A549 (cell line): ENCODE results near the gene CFC1.
"Not testable (repeated sequence)": the region's sequence is repeated elsewhere in the genome, so short reads cannot be mapped to it uniquely, and the experiment has no call there.

Source experiments
- CHD4 ChIP-seq: fragments of 200-600 bp; sonication (generic); IDR thresholded peaks from 2 replicates; pipeline ENCODE4 v1.6.1; 2016; ENCODE audit warnings: antibody characterized with exemption, mild to moderate bottlenecking, borderline replicate concordance
- CTCF ChIP-seq: fragments of >200 bp; sonication (Bioruptor Twin); formaldehyde crosslinking; IDR thresholded peaks from 3 replicates; pipeline ENCODE4 v1.5.1; 2016
- EP300 ChIP-seq, 2 experiments: fragments of >200 bp; sonication (Bioruptor Twin); formaldehyde crosslinking; IDR thresholded peaks; 2 replicates in 1 of 2; 3 replicates in 1 of 2; pipeline ENCODE4 v1.6.1; 2016 to 2017
- JUNB ChIP-seq: fragments of >200 bp; sonication (Bioruptor Twin); formaldehyde crosslinking; IDR thresholded peaks from 2 replicates; pipeline ENCODE4 v1.6.1; 2016
- MAFK ChIP-seq: fragments of 450-650 bp; IDR thresholded peaks from 2 replicates; pipeline ENCODE4 v1.6.1; 2014; ENCODE audit not compliant: partially characterized antibody
- POLR2A ChIP-seq: IDR thresholded peaks from 2 replicates; pipeline ENCODE4 v1.6.1; 2012; ENCODE audit warnings: mild to moderate bottlenecking, low read length
- SMC3 ChIP-seq: fragments of >200 bp; sonication (Bioruptor Twin); formaldehyde crosslinking; IDR thresholded peaks from 3 replicates; pipeline ENCODE4 v1.6.1; 2018; ENCODE audit warnings: inconsistent platforms
- SREBF2 ChIP-seq: fragments of 450-650 bp; IDR thresholded peaks from 2 replicates; pipeline ENCODE4 v1.6.1; 2014; ENCODE audit warnings: mild to moderate bottlenecking, moderate library complexity
- TF ChIP-seq, protein P1 (sequence below): IDR thresholded peaks from 2 replicates; pipeline ENCODE4 v1.6.1; 2012
- TF ChIP-seq, protein P2 (sequence below): fragments of 200-600 bp; sonication (generic); IDR thresholded peaks from 2 replicates; pipeline ENCODE4 v1.6.1; 2016; ENCODE audit warnings: antibody characterized with exemption, mild to moderate bottlenecking, moderate library complexity

DNA sequence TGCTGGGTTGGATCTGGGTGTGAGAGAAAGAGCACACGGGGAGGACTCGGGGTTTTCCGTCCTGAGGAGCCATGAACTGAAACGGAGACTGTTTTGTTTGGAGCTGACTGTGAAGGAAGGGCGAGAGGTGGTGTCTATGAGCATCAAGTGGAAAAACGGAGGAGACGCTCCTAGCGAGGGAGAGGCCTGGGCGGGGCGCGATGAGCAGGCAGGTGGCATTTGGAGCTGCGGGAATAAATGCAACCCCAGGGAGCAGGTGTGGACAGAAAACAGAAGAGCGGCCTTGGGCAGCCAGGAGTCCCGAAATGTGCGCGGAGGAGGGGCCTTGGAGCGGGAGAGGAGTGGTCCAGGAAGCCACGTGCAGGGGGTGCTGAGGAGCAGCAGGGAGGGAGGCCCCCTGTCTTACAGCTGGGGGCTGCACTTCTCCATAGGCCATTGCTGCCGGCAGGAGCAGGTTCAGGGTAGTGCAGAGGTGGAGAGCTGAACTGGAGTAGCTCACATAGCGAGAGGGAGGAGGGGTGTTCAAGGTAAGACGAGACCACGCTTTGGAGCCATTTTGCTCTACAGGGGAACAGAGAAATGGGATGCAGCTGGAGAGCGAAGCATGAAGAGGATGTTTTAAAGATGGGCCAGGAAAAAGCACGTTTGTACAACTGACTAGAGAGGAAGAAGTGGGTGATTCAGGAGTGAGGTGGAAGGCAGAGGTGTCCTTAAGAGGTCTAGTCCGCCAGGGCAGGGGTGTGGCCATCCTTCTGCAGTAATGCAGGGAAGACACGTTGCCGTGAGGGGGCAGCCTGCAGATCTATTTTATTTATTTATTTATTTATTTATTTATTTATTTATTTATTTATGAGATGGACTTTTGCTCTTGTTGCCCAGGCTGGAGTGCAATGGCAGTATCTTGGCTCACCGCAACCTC is 9.9 kb upstream of the CFC1 start:
- TF ChIP-seq CHD4; POLR2A; SREBF2; JUNB; CTCF; EP300 (IDR thresholded peaks at IDR 0.05); MAFK; SMC3: not testable (repeated sequence)
- TF ChIP-seq, protein P1, sequence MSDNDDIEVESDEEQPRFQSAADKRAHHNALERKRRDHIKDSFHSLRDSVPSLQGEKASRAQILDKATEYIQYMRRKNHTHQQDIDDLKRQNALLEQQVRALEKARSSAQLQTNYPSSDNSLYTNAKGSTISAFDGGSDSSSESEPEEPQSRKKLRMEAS = not testable (repeated sequence)
- TF ChIP-seq, protein P2, sequence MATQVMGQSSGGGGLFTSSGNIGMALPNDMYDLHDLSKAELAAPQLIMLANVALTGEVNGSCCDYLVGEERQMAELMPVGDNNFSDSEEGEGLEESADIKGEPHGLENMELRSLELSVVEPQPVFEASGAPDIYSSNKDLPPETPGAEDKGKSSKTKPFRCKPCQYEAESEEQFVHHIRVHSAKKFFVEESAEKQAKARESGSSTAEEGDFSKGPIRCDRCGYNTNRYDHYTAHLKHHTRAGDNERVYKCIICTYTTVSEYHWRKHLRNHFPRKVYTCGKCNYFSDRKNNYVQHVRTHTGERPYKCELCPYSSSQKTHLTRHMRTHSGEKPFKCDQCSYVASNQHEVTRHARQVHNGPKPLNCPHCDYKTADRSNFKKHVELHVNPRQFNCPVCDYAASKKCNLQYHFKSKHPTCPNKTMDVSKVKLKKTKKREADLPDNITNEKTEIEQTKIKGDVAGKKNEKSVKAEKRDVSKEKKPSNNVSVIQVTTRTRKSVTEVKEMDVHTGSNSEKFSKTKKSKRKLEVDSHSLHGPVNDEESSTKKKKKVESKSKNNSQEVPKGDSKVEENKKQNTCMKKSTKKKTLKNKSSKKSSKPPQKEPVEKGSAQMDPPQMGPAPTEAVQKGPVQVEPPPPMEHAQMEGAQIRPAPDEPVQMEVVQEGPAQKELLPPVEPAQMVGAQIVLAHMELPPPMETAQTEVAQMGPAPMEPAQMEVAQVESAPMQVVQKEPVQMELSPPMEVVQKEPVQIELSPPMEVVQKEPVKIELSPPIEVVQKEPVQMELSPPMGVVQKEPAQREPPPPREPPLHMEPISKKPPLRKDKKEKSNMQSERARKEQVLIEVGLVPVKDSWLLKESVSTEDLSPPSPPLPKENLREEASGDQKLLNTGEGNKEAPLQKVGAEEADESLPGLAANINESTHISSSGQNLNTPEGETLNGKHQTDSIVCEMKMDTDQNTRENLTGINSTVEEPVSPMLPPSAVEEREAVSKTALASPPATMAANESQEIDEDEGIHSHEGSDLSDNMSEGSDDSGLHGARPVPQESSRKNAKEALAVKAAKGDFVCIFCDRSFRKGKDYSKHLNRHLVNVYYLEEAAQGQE = not testable (repeated sequence)
